ENCODE data around the gene AOX1.

DNA sequence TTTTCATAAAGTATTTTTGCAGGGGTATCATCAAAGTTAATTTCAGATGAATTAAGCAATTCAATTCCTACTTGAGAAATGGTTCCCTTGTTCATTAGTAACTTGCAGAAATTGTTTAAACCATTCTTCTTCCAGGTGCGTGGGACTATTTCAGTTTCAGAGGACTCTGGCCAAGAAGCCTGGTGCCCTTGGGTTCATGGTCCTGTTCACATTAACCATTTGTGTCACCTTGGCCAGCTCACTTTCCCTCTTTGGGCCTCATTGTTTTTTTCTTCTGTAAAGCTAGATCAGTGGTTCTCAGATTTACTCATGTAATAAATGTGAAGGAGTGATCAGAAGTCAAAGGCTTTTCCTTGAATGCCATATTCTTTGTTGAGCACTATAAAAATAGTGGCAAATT is 113.5 kb downstream of the AOX1 start:
- TF ChIP-seq, protein P1, sequence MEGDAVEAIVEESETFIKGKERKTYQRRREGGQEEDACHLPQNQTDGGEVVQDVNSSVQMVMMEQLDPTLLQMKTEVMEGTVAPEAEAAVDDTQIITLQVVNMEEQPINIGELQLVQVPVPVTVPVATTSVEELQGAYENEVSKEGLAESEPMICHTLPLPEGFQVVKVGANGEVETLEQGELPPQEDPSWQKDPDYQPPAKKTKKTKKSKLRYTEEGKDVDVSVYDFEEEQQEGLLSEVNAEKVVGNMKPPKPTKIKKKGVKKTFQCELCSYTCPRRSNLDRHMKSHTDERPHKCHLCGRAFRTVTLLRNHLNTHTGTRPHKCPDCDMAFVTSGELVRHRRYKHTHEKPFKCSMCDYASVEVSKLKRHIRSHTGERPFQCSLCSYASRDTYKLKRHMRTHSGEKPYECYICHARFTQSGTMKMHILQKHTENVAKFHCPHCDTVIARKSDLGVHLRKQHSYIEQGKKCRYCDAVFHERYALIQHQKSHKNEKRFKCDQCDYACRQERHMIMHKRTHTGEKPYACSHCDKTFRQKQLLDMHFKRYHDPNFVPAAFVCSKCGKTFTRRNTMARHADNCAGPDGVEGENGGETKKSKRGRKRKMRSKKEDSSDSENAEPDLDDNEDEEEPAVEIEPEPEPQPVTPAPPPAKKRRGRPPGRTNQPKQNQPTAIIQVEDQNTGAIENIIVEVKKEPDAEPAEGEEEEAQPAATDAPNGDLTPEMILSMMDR (IDR thresholded peaks at IDR 0.05): no peak
- TF ChIP-seq POLR2A (IDR thresholded peaks at IDR 0.05): no peak

All from prostate gland (tissue), 2 donors.